SK-N-SH (cell line): ENCODE results near the gene ST8SIA6.

ENCODE experiments used
- GATA2 ChIP-seq: sonication (generic); formaldehyde crosslinking; IDR thresholded peaks from 2 replicates; pipeline ENCODE4 v1.5.0; 2020; ENCODE audit warnings: mild to moderate bottlenecking, missing genetic modification reagents
- POLR2AphosphoS5 ChIP-seq: IDR thresholded peaks from 2 replicates; pipeline ENCODE4 v1.6.1; 2012; ENCODE audit warnings: low read depth, low read length
- TF ChIP-seq, protein P1 (sequence below): fragments of 200-600 bp; sonication (generic); IDR thresholded peaks from 2 replicates; pipeline ENCODE4 v1.6.1; 2017; ENCODE audit warnings: antibody characterized with exemption, mild to moderate bottlenecking, moderate library complexity

DNA sequence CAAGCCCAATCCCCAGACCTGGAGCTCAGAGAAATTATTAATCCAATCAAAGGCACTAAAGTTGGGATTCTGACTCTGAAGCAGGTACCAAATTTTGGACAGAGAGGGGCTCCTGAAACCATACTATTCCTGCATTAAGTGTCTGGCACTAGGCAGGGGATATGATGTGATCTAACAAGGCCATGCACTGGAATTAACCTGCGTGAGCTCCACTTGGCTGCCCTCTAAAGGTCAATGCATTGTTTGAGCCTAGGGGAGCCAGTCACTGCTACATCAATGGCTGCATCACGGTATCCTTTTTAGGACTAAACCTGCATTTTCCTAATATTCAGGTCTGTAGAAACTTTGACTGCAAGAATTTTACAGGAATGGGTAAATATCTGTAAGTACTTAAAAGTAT, 42.1 kb downstream of the ST8SIA6 start:
- TF ChIP-seq GATA2 (CRISPR knock-in tag) (no peak), POLR2AphosphoS5 (no peak)
- TF ChIP-seq, protein P1, sequence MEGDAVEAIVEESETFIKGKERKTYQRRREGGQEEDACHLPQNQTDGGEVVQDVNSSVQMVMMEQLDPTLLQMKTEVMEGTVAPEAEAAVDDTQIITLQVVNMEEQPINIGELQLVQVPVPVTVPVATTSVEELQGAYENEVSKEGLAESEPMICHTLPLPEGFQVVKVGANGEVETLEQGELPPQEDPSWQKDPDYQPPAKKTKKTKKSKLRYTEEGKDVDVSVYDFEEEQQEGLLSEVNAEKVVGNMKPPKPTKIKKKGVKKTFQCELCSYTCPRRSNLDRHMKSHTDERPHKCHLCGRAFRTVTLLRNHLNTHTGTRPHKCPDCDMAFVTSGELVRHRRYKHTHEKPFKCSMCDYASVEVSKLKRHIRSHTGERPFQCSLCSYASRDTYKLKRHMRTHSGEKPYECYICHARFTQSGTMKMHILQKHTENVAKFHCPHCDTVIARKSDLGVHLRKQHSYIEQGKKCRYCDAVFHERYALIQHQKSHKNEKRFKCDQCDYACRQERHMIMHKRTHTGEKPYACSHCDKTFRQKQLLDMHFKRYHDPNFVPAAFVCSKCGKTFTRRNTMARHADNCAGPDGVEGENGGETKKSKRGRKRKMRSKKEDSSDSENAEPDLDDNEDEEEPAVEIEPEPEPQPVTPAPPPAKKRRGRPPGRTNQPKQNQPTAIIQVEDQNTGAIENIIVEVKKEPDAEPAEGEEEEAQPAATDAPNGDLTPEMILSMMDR = peak; percentile 18; the same call in 1 of the 2 replicates
